ENCODE results near the gene SDK1. TPM values are rescaled to one million over a fixed set of nuclear protein-coding genes. Genes with fewer than 3 reads are reported as not detected.
A peak's percentile ranks its signal among the peaks of the same experiment; 100 is the strongest.

SDK1 gene
- total RNA-seq, 1 donor from 2014 or later: 9.9 TPM

DNA sequence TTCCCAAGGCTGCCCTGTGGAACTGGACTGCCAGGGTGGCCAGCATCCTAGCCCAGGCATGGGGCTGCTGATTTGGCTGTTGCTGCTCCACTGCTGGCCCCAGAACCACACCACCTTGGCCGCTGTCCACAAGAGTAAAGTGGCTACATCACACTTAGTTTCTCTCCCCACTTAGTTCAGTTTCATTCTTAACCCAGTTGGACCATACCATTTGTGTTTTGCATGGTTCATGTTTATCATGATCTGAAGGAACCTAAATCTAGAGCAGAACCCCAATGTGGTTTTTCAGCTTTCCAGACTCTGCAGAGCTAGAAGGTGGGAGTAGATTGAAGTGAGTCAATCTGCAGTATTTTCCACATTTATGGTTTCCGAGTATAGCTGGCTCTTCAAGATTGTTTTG lies 32.8 kb downstream of the SDK1 start:
- no peak for DNase-seq

DNA sequence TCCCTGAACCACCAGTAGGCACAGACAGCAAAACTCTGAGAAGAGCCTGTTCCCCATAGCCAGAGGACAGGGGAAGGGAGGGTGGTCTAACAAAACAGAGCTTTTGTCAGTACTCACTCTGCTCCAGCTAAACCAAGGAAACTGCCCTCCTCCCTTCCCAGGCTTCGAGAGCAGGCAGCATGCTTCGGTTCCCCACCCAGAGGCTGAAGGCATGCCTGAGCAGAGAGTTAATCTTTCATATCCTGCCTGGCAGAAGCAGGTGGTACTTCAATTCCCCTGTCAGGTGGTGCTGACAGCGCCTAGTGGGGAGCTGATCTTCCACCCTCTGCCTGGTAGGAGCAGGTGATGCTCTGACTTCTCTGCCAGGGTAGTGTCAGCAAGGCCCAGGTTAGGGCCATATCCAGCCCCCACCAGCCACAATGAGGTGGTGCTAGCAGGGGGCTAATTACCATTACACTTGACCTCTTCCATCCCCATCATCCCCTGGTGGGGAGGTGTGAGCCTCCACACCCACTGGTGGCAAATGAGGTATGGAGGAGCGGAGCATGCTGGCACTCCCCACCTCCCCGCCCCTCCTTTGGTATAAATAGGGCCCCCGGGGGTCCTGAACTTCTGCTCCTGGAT lies 35.1 kb downstream of the SDK1 start:
- DNase-seq: peak; percentile 46

DNA sequence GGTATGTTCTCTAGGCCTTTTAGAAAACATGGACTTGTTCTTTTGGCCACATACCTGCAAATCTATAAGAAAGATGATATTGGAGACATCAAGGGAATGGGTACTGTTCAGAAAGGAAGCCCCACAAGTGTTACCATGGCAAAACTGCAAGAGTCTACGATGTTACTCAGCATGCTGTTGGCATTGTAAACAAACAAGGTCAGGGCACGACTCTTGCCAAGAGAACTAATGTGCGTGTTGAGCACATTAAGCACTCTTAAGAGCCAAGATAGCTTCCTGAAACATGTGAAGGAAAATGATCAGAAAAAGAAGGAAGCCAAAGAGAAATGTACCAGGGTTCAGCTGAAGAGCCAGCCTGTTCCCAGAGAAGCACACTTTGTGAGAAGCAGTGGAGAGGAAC lies 37.1 kb downstream of the SDK1 start:
- no peak for DNase-seq

DNA sequence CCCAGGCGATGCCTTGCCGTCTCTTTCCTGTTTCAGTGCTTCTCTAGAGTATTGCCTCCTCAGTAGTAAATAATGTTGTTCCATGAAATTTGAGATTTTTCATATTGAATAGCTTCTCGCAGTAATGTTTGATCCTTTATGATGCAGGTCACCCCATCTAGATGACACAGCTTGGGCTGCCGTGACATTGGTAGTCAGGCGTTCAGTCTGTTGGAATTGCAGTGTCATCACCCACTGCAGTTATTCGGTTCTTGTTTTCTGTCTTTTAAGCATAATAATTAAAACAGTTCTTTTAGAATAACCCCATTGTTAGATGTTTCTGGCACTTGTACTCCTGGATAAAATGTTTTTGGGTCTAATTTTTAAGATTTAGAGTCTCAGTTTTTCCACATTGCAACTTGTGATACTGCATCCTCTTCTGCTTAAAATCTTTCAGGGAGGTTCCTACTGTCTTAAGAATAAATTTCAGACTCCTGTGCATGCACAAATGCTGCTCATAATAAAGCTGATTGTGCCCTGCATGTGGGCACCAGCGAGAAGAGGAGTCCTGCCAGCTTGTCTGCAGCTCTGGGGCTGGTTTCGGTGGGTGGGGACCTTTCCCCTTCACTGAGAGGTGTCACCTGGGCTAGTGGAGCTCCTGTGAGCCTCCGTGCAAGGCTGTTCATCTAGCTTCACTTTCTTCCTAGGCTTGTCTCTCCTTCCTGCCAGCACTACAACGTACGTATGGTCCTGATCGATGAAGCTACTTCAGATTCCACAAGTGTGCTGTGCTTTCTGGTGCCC lies 44.8 kb downstream of the SDK1 start:
- no peak for DNase-seq

DNA sequence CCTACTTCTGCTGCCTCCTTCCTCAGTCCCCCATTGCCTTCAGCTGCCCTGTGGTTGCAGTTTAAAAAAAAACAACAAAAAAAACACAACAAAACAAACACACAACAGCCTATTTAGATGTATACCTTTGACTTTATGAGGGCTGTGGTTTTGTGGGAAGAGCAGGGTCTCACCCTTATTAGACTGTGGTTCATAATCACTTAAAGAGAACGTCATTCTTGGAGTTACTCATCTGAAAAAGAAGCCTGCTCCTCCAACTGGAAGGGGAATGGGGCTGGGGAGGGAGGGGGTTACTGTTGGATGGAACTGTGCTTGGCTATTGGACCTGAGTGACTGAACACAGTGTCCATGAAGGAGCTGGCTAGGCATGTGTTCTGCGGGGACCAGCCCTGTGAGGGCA lies 48.1 kb downstream of the SDK1 start:
- DNase-seq: no peak

GRCh38 chr7:3356173-3356572 lies 55.1 kb downstream of the SDK1 start:
- no peak for DNase-seq

- no peak for DNase-seq
Measured at GRCh38 chr7:3358991-3359390, 57.9 kb downstream of the SDK1 start.

GRCh38 chr7:3367261-3367660 lies 66.2 kb downstream of the SDK1 start:
- no peak for DNase-seq

DNA sequence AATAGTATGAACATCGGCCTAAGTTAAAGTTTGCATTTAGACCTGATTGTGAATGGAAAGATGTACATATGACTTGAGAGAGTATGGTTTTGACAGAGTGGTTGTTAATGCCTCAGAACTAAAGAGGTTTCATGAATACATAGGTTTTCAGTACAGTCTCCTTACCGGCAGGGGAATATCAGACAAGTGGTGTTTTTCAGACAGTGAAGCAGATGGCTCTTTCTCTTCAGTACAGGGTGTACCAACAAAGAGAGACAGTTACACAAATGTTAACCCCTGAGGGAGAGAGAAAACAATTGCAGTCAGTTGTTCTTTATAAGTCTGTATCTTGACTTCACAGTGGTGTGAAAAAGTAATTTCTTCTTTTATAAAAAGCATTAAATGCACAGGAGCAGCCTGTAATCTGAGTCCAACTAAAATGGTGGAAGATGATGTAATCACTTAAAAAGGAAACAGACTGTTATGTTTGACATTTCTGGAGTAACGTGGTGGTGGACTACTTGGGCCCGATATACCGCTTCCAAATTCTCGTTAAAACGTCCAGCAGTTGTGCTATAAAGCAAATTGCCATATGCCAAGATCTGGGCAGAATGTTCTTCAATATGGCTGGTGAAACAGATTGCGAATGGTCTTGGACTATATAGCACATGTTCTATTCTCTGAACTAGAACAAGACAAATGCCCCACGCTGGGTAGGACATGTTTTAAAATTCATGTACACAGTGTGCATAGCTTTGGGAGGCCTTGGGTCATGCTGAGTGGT lies 69.2 kb downstream of the SDK1 start:
- DNase-seq: peak; percentile 23

DNA sequence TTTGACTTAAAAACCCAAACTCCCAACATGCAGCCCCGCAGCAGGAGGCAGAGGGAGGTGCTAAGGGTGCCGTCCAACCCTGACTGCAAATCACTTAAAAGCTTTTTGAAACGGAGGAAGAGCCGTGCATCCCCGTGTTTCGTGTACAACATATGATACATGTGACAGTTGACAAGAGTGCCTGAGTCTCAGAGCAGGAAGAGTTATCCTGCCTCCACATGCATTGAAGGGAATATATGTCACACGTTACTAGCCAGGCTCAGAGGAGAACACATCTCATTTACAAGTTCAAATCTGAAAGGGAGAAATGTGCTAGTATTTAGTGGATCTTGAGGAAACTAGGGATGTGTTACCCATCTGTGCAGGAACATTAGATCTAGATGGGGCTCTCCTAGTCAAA lies 69.9 kb downstream of the SDK1 start:
- no peak for DNase-seq

DNA sequence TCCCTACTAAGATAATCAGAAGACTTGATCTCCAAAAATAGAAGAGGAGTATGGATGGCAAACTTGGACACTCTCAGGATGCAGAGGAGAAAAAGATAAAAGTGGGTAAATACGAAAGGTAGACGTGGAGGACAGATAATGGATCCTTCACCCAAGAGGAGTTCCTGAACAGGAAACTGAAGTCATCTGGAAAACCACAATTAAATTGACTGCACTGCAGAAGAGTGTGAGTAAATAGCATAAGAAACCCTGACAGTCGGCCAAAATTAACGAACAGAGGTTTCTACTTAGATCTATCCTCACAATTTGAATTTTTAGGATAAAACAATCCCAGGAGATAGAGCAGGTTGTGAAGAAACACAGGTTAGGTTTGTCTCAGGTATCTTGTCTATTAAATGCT lies 70.5 kb downstream of the SDK1 start:
- no peak for DNase-seq

GRCh38 chr7:3374239-3374638 lies 73.2 kb downstream of the SDK1 start:
- DNase-seq: no peak

- no peak for DNase-seq
Measured at GRCh38 chr7:3378390-3379150, 77.5 kb downstream of the SDK1 start.

GRCh38 chr7:3380034-3380433 lies 79.0 kb downstream of the SDK1 start:
- DNase-seq: no peak

DNA sequence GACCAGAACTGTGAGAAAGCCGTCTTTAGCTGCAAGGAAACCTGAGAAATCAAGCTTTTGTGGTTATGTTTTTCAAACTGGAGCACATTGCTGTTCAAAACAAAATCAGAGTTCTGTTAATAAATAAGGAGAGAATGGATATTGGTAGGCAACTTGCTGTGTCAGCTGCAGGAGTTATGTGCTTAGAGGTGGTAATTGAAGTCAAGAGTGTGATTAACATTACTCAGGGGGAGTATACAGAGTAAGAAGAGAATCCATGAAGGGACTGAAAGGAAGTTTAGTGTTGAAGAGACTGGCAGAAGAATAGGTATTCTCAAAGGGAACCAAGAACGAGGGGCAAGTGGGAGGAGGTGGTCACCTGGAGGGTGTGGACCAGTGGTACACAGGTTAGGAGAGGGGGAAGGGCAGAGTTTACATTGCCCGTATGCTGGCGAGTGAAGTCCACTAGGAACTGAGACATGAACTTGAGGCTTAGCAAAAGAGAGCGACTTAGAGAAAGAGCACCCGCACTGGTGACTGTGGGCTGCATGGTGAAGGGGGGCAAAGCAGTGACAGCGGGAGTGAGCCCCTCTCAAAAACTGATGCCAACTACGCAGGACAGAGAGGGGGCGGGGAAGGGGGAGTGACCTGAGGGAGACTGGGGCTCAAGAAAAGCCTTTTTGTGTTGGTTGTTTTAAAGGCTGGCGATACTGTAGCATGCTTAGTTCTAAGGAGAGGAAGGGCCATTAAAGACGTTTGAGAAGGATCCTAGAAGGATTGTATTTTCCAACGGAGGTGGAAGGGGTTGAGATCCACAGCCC lies 80.0 kb downstream of the SDK1 start:
- no peak for DNase-seq

DNA sequence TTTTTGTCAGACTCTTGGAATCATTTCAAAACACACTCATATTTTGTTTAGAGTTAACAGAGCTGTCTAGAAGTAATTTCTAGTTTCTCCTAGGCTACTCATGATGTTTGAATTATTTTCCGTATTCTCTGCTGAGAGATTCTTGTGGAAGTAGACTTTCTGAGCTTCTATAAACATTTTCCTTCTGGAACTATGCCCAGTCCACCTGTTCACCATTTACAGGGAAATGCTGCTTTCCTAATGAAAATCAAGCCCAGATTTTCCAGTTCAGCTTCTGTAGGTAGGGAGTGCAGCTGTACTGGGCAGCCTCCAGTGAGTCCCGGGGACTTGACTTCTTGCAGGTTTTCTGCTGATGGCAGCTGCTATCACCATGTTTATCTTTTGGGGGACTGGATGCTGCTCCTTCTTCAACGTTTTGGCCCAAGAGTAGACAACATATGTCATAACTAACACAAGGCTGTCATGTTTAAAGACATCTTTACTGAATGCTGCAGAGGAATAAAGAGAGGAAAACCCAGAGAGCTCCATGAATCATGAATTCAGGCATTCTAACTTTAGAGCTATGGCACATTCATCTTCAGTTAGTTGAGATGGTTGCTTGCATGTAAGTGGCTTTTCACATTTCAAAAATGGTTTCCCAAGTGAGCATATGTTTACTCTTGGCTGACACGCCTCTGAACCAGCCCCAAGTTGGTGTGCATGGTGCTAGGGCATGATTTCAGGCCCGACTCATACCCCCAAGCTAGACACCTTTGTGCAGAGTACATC lies 85.6 kb downstream of the SDK1 start:
- peak; percentile 73 for DNase-seq

- no peak for DNase-seq
Measured at GRCh38 chr7:3393862-3394261, 92.8 kb downstream of the SDK1 start.

GRCh38 chr7:3397324-3397723 lies 96.3 kb downstream of the SDK1 start:
- DNase-seq: no peak

DNA sequence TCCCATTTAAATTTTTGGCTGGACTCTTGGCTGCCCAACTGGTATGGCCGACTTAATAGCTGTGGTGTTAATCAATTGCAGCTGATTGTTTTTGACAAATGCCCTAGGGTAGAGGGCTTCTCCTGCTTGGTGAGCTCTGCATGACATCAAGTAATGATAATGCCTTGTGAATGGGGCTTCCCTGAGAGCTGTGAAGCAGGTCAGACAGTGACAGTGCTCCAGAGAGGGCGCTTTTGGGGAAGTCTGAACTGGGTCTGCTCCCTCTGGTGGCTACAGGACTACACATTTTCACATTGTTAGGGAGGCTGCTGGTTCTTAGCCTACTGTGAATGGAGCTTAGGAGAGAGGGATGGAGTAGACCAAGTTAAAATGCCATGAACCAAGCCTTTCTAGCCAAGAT lies 98.8 kb downstream of the SDK1 start:
- no peak for DNase-seq

GRCh38 chr7:3404501-3404900 lies 103.4 kb downstream of the SDK1 start:
- peak; percentile 20 for DNase-seq

Measured in tongue (tissue), 2 donors.